HepG2 (cell line): ENCODE data around the gene CHRNB1. TPM values are rescaled to one million over a fixed set of nuclear protein-coding genes. Genes with fewer than 3 reads are reported as not detected.

Experiments
- ARNT ChIP-seq: fragments of 450-650 bp; IDR thresholded peaks from 2 replicates; pipeline ENCODE4 v1.6.1; 2017
- BRCA1 ChIP-seq: sonication (generic); formaldehyde crosslinking; IDR thresholded peaks from 2 replicates; pipeline ENCODE4 v1.4.0; 2020; ENCODE audit warnings: missing genetic modification reagents
- NR2F2 ChIP-seq: IDR thresholded peaks from 2 replicates; pipeline ENCODE4 v1.6.1; 2012; ENCODE audit warnings: low read depth, inconsistent platforms, borderline replicate concordance
- PCBP2 ChIP-seq: fragments of 200-400 bp; formaldehyde crosslinking; optimal IDR thresholded peaks from 2 replicates; pipeline ENCODE3; 2018; ENCODE audit warnings: low read length, low read depth; ENCODE audit not compliant: poor library complexity, severe bottlenecking
- PRMT3 ChIP-seq: sonication (generic); formaldehyde crosslinking; IDR thresholded peaks from 2 replicates; pipeline ENCODE4 v1.8.1; 2022; ENCODE audit warnings: low read depth, mild to moderate bottlenecking, moderate library complexity, missing genetic modification reagents, borderline replicate concordance
- RFX5 ChIP-seq: IDR thresholded peaks from 2 replicates; pipeline ENCODE4 v1.6.1; 2011; ENCODE audit warnings: low read depth, low read length, improper control_type of control experiment
- SIN3A ChIP-seq: IDR thresholded peaks from 2 replicates; pipeline ENCODE4 v1.6.1; 2011; ENCODE audit warnings: low read depth, mild to moderate bottlenecking, control low read depth, low read length, borderline replicate concordance
- TSC22D2 ChIP-seq: sonication (generic); formaldehyde crosslinking; IDR thresholded peaks from 2 replicates; pipeline ENCODE4 v1.5.1; 2020; ENCODE audit warnings: missing genetic modification reagents, mild to moderate bottlenecking, borderline replicate concordance
- ZFAT ChIP-seq: sonication (generic); formaldehyde crosslinking; conservative IDR thresholded peaks from 2 replicates; pipeline ENCODE4 v1.8.1; 2023; ENCODE audit warnings: missing genetic modification reagents, inconsistent platforms
- ZNF160 ChIP-seq: sonication (generic); formaldehyde crosslinking; IDR thresholded peaks from 2 replicates; pipeline ENCODE4 v1.8.0; 2022; ENCODE audit warnings: mild to moderate bottlenecking, inconsistent platforms, missing genetic modification reagents
- ZNF20 ChIP-seq: sonication (generic); formaldehyde crosslinking; IDR thresholded peaks from 2 replicates; pipeline ENCODE4 v1.4.0; 2020; ENCODE audit warnings: mild to moderate bottlenecking, moderate library complexity, missing genetic modification reagents
- ZNF607 ChIP-seq: sonication (generic); formaldehyde crosslinking; IDR thresholded peaks from 2 replicates; pipeline ENCODE4 v1.5.1; 2020; ENCODE audit warnings: missing genetic modification reagents, mild to moderate bottlenecking, borderline replicate concordance
- polyA plus RNA-seq, 8 experiments: library from polyadenylated mRNA; depleted of rRNA in 3 of 8; stranded (reverse) in 7 of 8; unstranded in 1 of 8; fragments of >200 nt; fragmentation: Illumina TruSeq in 4 of 8; extraction: Trizol in 4 of 8; gene quantifications; 2 replicates each; pipeline versions ENCODE4 v1.2.1 to v1.2.3, GENCODE V29; 2011 to 2016; ENCODE audit warnings: low read depth in 4 of 8, missing spikeins in 1 of 8, mixed read lengths in 1 of 8; ENCODE audit not compliant: insufficient read depth in 1 of 8
- total RNA-seq, 5 experiments: library from RNA; depleted of rRNA; stranded (reverse); fragments of >200 nt; fragmentation: Illumina TruSeq; extraction: Trizol; gene quantifications; 2 replicates each; pipeline ENCODE4 v1.2.3, GENCODE V29; 2016; ENCODE audit warnings: low read depth in 1 of 5
- TF ChIP-seq, protein P1 (sequence below), 2 experiments: sonication (generic) in 1 of 2; formaldehyde crosslinking in 1 of 2; IDR thresholded peaks; 2 replicates each; pipeline versions ENCODE4 v1.5.1 to v1.6.1; 2011 to 2020; ENCODE audit warnings: borderline replicate concordance in 1 of 2, low read depth in 1 of 2, low read length in 1 of 2, mild to moderate bottlenecking in 1 of 2, missing genetic modification reagents in 1 of 2, moderate library complexity in 1 of 2
- TF ChIP-seq, protein P2 (sequence below): sonication (generic); formaldehyde crosslinking; conservative IDR thresholded peaks from 2 replicates; pipeline ENCODE4 v1.4.0; 2020; ENCODE audit warnings: missing genetic modification reagents
- TF ChIP-seq, protein P3 (sequence below): sonication (generic); formaldehyde crosslinking; IDR thresholded peaks from 2 replicates; pipeline ENCODE4 v1.5.1; 2020; ENCODE audit warnings: mild to moderate bottlenecking, missing genetic modification reagents, borderline replicate concordance
- TF ChIP-seq, protein P4 (sequence below): sonication (generic); formaldehyde crosslinking; IDR thresholded peaks from 2 replicates; pipeline ENCODE4 v1.4.0; 2020; ENCODE audit warnings: missing genetic modification reagents, borderline replicate concordance

Gene CHRNB1
- total and polyA plus RNA-seq, 2 of the 13 experiments (the other 11 are each of a cell fraction or from before 2014, with no cell fraction given) = 5.4 to 33.7 TPM

DNA sequence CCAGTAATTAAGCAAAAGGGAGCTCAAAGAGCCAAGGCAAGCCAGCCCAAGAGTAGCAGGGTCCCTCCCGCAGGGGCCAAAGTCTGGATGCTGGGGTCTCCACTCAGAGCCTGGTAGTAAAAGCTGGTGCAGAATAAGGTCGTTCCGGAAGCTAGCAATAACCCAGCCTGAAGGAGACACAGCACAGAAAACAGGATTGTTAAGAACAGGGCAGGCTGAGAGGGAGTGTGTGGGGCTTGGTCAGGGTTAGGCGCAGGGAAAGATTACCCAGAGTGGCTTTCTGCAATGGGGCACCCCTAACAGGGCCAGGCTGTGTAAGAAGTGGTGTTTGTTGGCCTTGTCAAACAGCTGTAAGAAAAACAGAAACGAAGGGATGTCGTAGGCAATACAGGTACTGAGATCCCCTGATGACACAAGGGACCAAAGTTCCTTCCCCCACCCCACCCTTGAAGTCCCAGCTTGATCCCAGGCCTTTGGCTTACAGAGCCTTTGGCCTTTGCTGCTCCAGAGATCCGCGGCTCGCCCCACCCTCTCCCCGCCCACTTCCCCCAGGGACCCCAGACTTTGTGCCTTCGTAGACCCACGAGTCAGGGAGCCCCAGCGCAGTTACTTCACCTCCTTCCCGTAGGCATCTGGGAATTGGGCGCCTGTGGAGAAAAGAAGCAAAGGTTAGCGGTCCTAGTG lies 41.7 kb upstream of the CHRNB1 start (continued):
- TF ChIP-seq, protein P1, sequence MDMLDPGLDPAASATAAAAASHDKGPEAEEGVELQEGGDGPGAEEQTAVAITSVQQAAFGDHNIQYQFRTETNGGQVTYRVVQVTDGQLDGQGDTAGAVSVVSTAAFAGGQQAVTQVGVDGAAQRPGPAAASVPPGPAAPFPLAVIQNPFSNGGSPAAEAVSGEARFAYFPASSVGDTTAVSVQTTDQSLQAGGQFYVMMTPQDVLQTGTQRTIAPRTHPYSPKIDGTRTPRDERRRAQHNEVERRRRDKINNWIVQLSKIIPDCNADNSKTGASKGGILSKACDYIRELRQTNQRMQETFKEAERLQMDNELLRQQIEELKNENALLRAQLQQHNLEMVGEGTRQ (IDR thresholded peaks at IDR 0.05; ENCODE audit: low read depth, low read length) = no peak
- TF ChIP-seq, protein P1 (CRISPR knock-in tag; IDR thresholded peaks at IDR 0.05; ENCODE audit: borderline replicate concordance) = no peak
- TF ChIP-seq ZNF607 (CRISPR knock-in tag) (no peak; the same call in 1 of the 2 replicates), ZFAT (no peak), PCBP2 (no peak), TSC22D2 (CRISPR knock-in tag) (no peak), BRCA1 (CRISPR knock-in tag) (no peak; the same call in 1 of the 2 replicates), ZNF160 (CRISPR knock-in tag) (no peak), ARNT (no peak), PRMT3 (no peak), ZNF20 (CRISPR knock-in tag) (no peak), RFX5 (no peak), SIN3A (0 out of 2 replicates have a peak, but pooled peaks have one; percentile 58), NR2F2 (no peak; the same call in 1 of the 2 replicates)
- TF ChIP-seq, protein P2, sequence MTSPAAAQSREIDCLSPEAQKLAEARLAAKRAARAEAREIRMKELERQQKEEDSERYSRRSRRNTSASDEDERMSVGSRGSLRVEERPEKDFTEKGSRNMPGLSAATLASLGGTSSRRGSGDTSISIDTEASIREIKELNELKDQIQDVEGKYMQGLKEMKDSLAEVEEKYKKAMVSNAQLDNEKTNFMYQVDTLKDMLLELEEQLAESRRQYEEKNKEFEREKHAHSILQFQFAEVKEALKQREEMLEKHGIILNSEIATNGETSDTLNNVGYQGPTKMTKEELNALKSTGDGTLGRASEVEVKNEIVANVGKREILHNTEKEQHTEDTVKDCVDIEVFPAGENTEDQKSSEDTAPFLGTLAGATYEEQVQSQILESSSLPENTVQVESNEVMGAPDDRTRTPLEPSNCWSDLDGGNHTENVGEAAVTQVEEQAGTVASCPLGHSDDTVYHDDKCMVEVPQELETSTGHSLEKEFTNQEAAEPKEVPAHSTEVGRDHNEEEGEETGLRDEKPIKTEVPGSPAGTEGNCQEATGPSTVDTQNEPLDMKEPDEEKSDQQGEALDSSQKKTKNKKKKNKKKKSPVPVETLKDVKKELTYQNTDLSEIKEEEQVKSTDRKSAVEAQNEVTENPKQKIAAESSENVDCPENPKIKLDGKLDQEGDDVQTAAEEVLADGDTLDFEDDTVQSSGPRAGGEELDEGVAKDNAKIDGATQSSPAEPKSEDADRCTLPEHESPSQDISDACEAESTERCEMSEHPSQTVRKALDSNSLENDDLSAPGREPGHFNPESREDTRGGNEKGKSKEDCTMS (CRISPR knock-in tag) = no peak
- TF ChIP-seq, protein P3, sequence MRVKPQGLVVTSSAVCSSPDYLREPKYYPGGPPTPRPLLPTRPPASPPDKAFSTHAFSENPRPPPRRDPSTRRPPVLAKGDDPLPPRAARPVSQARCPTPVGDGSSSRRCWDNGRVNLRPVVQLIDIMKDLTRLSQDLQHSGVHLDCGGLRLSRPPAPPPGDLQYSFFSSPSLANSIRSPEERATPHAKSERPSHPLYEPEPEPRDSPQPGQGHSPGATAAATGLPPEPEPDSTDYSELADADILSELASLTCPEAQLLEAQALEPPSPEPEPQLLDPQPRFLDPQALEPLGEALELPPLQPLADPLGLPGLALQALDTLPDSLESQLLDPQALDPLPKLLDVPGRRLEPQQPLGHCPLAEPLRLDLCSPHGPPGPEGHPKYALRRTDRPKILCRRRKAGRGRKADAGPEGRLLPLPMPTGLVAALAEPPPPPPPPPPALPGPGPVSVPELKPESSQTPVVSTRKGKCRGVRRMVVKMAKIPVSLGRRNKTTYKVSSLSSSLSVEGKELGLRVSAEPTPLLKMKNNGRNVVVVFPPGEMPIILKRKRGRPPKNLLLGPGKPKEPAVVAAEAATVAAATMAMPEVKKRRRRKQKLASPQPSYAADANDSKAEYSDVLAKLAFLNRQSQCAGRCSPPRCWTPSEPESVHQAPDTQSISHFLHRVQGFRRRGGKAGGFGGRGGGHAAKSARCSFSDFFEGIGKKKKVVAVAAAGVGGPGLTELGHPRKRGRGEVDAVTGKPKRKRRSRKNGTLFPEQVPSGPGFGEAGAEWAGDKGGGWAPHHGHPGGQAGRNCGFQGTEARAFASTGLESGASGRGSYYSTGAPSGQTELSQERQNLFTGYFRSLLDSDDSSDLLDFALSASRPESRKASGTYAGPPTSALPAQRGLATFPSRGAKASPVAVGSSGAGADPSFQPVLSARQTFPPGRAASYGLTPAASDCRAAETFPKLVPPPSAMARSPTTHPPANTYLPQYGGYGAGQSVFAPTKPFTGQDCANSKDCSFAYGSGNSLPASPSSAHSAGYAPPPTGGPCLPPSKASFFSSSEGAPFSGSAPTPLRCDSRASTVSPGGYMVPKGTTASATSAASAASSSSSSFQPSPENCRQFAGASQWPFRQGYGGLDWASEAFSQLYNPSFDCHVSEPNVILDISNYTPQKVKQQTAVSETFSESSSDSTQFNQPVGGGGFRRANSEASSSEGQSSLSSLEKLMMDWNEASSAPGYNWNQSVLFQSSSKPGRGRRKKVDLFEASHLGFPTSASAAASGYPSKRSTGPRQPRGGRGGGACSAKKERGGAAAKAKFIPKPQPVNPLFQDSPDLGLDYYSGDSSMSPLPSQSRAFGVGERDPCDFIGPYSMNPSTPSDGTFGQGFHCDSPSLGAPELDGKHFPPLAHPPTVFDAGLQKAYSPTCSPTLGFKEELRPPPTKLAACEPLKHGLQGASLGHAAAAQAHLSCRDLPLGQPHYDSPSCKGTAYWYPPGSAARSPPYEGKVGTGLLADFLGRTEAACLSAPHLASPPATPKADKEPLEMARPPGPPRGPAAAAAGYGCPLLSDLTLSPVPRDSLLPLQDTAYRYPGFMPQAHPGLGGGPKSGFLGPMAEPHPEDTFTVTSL (CRISPR knock-in tag) = no peak; the same call in 1 of the 2 replicates
- TF ChIP-seq, protein P4, sequence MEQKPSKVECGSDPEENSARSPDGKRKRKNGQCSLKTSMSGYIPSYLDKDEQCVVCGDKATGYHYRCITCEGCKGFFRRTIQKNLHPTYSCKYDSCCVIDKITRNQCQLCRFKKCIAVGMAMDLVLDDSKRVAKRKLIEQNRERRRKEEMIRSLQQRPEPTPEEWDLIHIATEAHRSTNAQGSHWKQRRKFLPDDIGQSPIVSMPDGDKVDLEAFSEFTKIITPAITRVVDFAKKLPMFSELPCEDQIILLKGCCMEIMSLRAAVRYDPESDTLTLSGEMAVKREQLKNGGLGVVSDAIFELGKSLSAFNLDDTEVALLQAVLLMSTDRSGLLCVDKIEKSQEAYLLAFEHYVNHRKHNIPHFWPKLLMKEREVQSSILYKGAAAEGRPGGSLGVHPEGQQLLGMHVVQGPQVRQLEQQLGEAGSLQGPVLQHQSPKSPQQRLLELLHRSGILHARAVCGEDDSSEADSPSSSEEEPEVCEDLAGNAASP (CRISPR knock-in tag) = no peak; the same call in 1 of the 2 replicates
